NCI-H2107 treated with DMSO at 0.1 percent for 48 hours (cell line): ENCODE measurements around the gene MGME1.
A peak's percentile ranks its signal among the peaks of the same experiment; 100 is the strongest.

Source experiments
- DNase-seq: peaks from one replicate; lab custom pipeline; 2025; ENCODE audit not compliant: unreplicated experiment; lab: John Stamatoyannopoulos, UW

Gene MGME1

DNA sequence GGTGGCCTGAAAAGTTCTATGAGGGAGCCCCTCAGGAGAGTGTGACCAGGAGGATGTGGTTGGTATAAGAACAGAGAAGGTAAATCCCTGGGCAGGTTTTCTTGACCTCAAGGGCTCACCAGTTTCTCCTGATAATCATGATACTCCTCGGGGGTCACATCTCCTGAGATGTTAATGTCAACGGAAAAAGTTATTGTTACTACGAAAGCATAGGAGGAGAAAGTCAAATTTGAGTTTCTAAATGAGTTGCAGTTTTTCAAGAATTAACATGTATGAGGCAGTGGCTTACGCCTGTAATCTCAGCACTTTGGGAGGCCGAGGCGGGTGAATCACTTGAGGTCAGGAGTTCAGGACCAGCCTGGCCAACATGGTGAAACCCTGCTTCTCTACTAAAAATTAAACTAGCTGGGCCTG is 23.4 kb downstream of the MGME1 start:
- DNase-seq = no peak

DNA sequence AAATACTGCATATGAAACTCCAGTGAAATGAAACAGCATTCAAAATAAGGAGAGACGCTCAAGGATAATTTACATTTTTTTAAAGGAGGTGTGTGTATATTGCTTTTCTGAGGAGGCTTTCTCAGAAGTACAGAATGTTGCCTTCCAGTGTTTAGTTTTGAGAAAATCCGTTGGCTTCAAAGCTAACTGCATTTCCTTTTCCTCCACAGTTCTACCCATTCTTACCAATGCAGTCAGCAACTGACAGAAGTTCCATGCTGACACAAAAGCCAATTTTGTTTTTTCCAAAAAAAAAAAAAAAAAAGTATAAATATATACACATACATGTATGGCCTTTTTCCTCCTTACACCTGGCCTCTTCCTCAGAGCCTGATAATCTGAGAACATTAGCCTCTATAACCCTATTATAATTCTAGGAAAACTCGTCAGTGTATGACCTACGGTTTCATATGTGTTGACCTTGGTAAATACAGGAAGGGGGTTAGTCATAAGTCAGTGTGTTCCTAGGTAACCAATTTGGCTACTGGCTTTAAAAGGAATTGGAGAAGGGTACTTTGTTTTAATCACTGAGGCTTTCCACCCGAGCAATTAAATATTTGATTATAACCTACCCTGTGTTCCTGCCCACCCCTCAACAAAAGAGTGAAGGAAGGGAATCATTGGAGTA is 24.2 kb downstream of the MGME1 start:
- no peak for DNase-seq

DNA sequence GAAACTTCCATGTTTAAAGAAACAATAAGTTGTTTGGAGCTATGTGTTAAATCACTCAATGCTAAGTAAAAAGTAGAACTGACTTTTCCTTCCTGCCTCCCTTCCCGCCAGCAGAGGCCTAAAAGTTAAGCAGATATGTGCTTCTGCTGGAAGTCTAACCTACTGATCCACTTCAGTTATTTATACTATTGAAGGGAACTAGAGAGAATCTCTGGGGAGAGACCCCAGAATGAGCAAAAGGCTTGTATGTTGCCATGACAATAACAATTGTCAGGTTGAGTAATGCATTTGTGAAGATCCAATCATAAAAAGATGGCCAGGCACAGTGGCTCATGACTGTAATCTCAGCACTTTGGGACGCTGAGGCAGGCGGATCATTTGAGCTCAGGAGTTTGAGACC is 24.7 kb downstream of the MGME1 start:
- DNase-seq = no peak

DNA sequence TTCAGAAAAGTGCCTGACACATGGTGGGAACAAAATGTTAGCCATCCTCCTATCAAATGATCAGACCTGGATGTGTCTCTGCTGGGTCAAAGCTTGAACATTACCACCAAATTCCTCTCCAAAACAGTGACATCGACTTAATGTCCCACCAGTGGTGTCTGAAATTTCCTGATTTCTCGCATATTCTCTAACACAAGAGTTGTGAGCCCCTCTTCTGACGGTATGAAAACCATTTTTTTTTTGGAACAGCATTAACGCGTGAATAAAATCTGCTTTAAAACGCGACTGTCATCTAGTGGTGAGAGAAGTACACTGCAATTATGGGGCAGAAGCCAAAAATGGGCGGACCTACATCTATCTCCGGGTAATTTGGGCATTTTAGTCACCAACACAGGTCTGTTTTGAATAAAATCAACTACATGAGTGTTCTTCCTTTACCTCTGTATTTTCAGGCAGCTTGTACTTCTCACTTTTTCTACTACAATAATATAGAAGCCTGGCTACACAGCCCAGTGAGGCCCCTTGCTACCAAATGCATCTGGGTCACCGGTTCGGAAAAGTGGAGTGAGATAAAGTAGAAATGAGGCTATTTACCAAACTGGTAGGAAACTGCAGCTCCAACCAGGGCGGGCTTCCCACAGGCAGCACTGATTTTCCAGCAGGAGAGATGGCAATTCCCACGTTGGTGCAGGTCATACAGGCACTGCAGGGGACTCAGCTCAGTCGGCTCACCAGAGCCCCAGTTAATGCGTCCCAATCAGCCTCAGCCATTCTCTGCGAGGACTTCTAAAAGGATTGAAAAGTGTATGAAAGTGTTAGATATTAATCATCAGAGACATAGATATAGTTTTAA is 27.4 kb downstream of the MGME1 start:
- peak; percentile 38 for DNase-seq

DNA sequence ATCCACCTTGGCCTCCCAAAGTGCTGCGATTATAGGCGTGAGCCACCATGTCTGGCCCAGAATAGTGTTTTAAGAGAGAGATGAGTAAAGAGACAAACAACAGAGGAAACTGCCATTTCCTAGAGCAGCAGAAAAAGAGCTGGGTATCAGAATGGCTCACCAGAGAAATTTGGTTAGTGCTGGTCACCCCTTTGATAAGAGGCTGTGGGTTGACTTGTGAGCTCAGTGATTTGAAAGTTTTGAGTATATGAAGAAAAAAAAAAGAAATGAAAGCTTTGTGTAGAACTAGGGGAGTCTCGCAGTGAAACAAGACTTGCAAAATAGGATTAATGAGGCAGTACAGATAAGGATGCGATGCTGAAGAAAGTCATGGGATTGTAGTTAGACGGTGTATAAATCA is 29.6 kb downstream of the MGME1 start:
- DNase-seq = no peak

DNA sequence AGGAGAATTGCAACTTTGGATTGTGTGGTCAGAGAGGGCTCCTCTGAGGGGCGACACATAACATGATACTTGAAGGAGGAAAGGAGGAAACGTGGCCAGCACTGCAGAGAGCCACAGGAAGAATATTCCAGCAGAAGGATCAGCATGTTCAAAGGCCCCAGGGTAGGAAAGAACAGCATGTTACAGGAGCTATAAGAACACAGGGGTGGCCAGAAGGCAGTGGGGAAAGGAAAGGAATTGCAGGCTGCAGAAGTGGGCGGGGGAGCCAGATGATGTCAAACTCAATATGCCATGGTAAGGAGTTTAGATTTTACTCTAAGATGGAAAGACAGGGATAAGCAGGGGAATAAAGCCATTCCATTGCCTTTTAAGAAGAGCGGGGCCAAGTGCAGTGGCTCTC is 30.7 kb downstream of the MGME1 start:
- no peak for DNase-seq

DNA sequence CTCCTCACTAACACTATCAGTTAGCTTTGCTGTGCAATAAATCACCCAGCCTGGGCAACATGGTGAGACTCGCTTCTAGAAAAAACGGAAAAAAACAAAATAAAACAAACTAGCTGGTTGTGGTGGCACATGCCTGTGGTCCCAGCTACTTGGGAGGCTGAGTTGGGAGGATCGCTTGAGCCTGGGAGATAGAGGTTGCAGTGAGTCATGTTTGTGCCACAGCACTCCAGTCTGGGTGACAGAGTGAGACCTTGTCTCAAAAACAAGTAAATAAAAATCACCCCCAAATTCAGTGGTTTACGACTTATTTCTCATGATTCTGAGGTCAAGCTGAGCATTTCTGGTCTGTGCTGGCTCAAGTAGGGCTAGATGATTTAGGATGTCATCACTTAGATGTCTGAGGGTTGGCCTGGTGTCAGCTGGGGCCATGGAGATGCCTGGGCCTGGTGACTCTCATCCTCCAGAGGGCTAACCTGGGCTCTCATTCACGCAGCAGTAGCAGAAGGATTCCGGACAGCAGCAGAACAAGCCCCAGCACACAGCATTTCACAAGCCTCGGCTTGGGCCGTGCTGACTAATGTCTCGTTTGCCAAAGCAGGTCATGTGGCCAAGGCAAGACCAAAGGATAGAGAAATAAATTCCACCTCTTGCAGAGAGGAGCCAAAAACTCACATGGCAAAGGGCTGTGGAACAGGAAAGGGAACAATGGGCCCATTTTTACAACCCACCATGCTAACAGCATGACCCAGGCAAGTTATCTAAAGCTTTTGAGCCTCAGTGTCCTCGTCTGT is 32.5 kb downstream of the MGME1 start:
- no peak for DNase-seq

DNA sequence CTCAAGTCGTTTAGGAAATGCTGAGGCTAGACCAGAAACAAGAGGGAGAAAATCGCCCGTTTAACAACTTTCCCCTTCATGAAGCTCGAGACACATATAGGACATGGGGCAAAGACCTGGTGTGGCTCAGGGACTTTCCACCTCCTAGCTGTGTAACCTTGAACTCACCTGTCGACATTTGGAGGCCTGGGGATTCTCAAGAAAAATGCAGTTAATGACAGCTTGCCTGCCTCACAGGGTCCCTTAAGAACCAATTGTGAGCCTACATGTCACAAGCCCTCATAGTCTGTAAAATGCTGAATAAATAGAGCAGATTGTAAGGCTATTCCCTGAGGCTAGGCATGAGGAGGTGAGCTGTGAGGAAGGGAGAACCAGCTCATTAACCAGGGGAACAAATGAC is 35.1 kb downstream of the MGME1 start:
- DNase-seq = no peak

DNA sequence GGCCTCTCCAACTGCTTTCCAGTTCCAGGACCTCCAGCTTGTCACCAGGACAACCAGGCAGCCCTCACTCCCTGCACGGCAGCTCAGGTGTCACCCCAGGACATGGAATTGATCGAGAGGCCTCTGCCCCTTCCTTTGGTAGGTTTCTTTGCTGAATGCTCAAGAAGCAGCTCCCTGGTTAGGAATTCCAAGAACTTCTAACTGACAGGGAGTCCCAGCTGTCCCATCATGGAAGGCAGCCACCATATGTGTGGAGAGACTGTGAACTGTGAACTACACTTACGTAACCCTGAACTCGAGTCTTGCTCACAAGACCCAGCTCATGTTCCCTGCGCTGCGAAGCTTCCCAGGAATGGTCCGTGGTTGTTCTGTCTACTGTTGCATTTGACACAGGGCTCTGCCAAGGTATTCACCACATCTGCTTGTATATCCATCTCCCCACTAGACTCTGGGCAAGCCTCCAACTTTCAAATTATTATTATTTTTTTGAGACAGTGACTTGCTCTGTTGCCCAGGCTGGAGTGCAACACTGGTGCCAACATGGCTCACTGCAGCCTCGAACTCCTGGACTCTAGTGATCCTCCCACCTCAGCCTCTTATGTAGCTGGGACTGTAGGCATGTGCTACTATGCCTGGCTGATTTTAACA is 35.7 kb downstream of the MGME1 start:
- DNase-seq = no peak

DNA sequence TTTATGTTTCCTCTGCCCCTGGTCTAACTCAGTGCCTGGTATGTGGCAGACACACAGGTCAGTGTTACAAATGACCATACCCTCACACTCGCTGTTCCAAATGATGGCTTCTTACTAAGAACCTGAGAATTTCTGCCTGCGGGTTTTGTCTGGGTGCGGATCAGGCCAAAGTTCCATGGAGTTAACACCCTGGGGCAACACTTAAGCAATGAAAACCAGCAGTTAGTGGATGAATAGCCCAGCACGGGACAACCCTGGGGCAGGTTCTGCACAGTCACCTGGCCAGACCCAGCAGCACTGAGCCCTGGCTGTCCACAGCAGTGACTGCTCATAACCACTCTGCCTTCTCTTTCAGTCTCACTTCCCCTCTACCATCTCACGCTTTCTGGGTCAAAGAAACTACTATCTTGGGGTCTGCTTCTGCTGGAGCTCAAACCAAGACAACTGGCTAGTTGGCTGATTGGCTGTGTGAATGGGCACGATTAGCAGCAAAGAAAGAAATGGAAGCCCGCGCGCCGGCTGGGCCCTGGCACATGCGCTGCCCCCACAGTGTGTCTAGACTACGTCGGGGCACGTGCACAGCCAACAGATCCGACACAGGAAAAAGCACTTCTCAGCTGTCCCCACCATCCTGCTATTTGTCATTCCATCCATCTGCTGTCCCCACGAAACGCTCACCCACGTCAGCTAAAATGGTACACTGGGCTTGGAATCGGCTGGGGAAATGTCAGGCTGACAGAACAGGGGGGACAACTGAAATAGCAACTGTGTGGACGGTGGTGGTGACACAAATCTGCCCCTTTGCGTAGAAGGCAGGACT is 36.6 kb downstream of the MGME1 start:
- DNase-seq = no peak

DNA sequence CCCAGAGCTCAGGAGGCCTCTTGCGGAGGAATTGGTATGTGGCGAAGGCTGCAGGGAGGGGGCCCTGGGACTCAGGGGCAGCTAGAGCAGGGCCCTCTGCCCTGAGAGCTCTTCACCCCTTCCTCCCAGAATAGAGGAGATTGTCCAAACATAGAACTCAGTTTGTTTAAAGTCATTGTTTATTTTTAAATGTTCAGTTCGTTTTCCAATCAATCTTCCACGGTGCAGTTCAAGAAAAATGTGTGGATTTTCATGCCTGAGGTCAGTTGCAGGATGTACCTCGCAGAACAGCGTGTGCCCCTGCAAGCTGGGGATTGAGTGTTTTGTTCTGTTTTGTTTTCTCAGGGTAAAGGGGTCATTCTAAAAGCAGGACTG is 37.2 kb downstream of the MGME1 start:
- no peak for DNase-seq

DNA sequence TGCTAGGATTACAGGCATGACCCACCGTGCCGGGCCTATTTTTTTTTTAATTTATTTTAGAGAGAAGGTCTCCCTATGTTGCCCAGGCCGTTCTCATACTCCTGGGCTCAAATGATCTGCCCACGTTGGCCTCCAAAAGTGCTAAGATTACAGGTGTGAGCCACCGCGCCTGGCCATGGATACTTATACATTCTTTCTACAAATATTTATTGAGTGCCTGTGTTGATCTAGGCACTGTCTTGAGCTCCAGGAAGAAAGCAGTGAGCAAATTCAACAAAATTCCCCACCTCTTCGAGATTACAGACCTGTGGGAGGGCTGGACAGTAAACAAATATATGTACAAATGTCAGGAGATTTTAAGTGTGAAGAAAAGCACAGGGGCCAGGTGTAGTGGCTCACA is 37.9 kb downstream of the MGME1 start:
- no peak for DNase-seq

DNA sequence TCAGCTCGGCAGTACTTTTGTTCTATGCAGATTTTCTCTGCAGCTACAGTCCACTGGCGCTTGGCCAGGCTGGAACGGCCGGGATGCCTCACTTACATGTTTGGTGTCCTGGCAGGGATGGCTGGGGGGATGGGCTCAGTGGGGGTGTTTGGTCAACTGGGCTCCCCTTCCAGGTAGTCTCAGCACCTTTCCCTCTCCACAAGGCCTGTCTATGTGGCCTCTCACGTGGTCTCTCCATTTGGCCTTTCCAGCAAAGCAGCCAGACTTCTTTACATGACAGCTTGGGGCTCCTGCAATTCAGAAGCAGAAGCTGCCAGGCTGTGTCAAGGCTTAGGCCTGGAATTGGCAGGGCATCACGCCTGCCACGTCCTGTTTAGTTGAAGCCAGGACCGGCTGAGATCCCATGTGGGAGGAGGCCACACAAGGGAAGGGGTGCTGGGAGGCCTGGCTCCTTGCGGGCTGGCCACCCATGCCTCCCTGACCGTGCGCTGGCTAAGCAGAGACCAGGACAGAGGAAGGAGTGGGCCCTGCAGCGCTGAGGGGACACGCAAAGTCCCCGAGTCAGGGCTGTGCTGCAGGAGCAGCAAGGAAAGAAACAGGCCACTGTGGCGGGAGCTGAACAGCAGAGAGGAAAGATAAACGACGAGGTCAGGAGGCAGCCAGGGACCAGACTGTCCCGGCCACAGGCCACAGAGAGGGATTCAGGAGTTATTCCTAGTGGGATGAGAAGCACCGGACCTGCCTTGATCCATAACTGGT is 38.9 kb downstream of the MGME1 start:
- DNase-seq = no peak

DNA sequence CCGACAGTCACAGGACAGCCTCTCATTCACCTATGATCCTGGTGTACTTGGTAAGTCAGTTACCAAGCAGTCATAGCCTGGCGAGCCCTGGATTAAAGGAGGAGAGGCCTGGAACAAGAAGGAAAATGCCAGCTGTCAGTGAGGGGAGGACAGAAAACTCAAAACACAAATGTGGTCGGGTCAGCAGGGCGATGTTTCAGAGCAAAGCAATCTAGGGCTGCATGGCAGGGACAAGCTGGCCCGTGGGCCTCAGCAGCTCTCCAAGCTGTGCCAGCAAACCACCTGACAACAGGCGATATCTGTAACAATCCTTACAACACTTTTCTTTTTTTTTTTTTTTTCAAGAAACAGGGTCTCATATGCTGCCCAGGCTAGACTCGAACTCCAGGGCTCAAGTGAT is 40.3 kb downstream of the MGME1 start:
- no peak for DNase-seq

DNA sequence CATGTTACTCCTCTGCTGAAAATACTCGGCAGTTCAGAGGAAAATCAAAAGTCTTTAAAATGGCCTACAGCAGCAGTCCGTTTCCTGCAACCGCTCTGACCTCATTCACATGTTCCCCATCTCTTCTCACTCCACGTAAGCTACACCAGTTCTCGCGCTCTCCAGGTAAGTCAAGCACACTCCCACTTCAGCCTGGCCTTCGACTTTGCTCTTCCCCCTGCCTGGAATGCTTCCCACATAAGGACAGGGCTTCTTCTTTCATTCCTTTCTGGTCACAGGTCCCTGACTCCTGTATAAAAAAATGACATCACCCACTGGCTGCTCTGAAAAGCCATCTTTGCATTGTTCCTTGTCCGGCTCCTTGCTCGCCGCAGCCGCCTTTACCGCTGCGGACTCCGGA is 42.7 kb downstream of the MGME1 start:
- DNase-seq = no peak

DNA sequence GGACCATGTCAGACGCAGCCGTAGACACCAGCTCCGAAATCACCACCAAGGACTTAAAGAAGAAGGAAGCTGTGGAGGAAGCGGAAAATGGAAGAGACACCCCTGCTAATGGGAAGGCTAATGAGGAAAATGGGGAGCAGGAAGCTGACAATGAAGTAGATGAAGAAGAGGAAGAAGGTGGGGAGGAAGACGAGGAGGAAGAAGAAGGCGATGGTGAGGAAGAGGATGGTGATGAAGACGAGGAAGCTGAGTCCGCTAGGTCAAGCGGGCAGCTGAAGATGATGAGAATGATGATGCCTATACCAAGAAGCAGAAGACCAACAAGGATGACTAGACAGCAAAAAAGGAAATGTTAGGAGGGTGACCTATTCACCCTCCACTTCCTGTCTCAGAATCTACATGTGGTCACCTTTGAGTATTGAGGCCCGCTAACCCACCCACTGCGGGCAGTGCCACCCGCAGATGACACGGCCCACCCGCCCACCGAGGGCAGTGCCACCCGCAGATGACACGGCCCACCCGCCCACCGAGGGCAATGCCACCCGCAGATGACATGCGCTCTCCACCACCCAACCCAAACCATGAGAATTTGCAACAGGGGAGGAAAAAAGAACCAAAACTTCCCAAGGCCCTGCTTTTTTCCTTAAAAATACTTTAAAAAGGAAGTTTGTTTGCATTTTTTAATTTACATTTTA is 43.3 kb downstream of the MGME1 start:
- no peak for DNase-seq

DNA sequence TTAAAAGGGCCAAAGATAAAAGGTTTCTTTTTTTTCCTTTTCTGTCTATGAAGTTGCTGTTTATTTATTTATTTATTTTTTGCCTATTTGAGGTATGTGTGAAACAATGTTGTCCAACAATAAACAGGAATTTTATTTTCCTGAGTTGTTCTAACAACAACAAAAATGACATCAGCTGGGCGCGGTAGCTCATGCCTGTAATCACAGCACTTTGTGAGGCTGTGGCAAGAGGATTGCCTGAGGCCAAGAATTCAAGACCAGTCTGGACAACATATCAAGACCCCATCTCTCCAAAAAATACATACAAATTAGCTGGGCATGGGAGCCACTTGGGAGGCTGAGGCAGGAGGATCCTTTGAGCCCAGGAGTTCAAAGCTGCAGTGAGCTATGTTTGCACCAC is 44.1 kb downstream of the MGME1 start:
- no peak for DNase-seq

DNA sequence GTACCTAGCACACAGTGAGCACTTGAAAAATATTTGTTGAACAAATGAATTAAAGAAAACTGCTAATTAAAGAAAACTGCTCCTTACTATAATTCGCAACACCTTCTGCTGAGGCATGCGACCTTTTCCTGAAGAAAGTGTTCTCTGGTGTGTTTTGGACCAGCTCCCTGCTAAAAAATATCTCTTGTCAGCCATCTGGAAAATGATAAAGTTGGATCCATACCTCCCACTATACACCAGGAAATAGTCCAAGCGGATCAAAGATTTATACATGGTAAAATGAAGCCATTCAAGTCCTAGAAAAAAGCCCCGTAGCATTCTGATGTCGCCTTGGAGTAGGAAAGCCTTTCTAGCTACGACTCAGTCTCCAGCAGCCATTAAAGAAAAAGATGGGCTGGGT is 45.6 kb downstream of the MGME1 start:
- DNase-seq = no peak

DNA sequence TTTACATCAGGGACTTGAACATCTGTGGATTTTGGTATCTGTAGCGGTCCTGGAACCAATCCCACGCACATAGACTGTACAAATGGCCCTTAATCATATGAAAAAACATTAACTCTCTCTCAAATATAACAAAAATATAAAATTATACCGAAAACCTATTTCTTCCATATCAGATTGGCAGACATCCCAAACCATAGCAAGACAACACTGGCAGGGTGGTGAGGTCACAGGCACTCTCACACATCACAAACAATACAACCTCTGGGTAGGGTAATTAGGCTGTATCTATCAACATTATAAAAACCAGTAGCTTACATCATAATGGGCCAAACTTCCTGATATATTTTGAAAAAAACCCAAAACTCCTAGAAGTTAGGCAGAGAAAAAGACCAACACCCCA is 48.0 kb downstream of the MGME1 start:
- DNase-seq = no peak
